ENCODE measurements around the gene FADS2.
A peak's percentile ranks its signal among the peaks of the same experiment; 100 is the strongest.

GRCh38 chr11:61791737-61792309 is 36.3 kb upstream of the FADS2 start:
- TF ChIP-seq CTCF (IDR thresholded peaks at IDR 0.05) (no peak), POLR2A (IDR thresholded peaks at IDR 0.05) (no peak), POLR2AphosphoS5 (IDR thresholded peaks at IDR 0.05) (peak in 2 of 4 donors; percentile 7 to 14)
